K562 (cell line): ENCODE data around the gene MAP2K7. TPM values are rescaled to one million over a fixed set of nuclear protein-coding genes. Genes with fewer than 3 reads are reported as not detected.

Experiments used
- ATF3 ChIP-seq, 2 experiments: fragments of 450-650 bp in 1 of 2; sonication (generic) in 1 of 2; formaldehyde crosslinking in 1 of 2; IDR thresholded peaks in 1 of 2; conservative IDR thresholded peaks in 1 of 2; 2 replicates each; pipeline versions ENCODE4 v1.6.1 to v1.8.1; 2016 to 2023; ENCODE audit warnings: mild to moderate bottlenecking in 2 of 2, moderate library complexity in 2 of 2, inconsistent platforms in 1 of 2, missing genetic modification reagents in 1 of 2
- E2F1 ChIP-seq: sonication (generic); formaldehyde crosslinking; IDR thresholded peaks from 2 replicates; pipeline ENCODE4 v1.8.1; 2023; ENCODE audit warnings: mild to moderate bottlenecking, missing genetic modification reagents, moderate library complexity
- ETS1 ChIP-seq: conservative IDR thresholded peaks from 2 replicates; pipeline ENCODE4 v1.6.1; 2011; ENCODE audit warnings: low read depth, mild to moderate bottlenecking, low read length; ENCODE audit not compliant: control insufficient read depth
- FOXA1 ChIP-seq: fragments of 450-650 bp; IDR thresholded peaks from 2 replicates; pipeline ENCODE4 v1.6.1; 2016; ENCODE audit warnings: mild to moderate bottlenecking, borderline replicate concordance
- FOXO4 ChIP-seq: fragments of 450-650 bp; formaldehyde crosslinking; IDR thresholded peaks from 2 replicates; pipeline ENCODE4 v1.4.0; 2020; ENCODE audit warnings: mild to moderate bottlenecking, moderate library complexity
- MCM5 ChIP-seq: fragments of 450-650 bp; IDR thresholded peaks from 2 replicates; pipeline ENCODE4 v1.6.1; 2016; ENCODE audit warnings: low read depth
- SAP30 ChIP-seq: fragments of 200-600 bp; sonication (generic); IDR thresholded peaks from 2 replicates; pipeline ENCODE4 v1.6.1; 2012; ENCODE audit warnings: borderline replicate concordance, low read depth, mild to moderate bottlenecking, moderate library complexity, low read length, control low read depth, inconsistent platforms; ENCODE audit not compliant: insufficient read depth, poor library complexity, severe bottlenecking
- TFAM ChIP-seq: fragments of 250-450 bp; sonication (Bioruptor Pico); conservative IDR thresholded peaks from 2 replicates; pipeline ENCODE4 v1.5.0; 2021; ENCODE audit warnings: mild to moderate bottlenecking, moderate library complexity
- TFAP4 ChIP-seq: sonication (generic); formaldehyde crosslinking; IDR thresholded peaks from 2 replicates; pipeline ENCODE4 v1.8.0; 2022; ENCODE audit warnings: missing genetic modification reagents, mild to moderate bottlenecking, moderate library complexity, borderline replicate concordance
- U2AF2 ChIP-seq: fragments of 200-400 bp; formaldehyde crosslinking; optimal IDR thresholded peaks from 2 replicates; pipeline ENCODE3; 2017; ENCODE audit warnings: low read depth, mild to moderate bottlenecking, low read length
- XRCC4 ChIP-seq: IDR thresholded peaks from one replicate; pipeline ENCODE4 v1.6.1; 2011; ENCODE audit not compliant: insufficient read depth, insufficient read length; ENCODE audit errors: extremely low read depth
- ZFP91 ChIP-seq: sonication (generic); formaldehyde crosslinking; IDR thresholded peaks from 2 replicates; pipeline ENCODE4 v1.8.0; 2022; ENCODE audit warnings: mild to moderate bottlenecking, missing genetic modification reagents
- ZNF696 ChIP-seq: fragments of 250-450 bp; sonication (Bioruptor Pico); conservative IDR thresholded peaks from 2 replicates; pipeline ENCODE4 v1.4.0; 2020; ENCODE audit warnings: mild to moderate bottlenecking, moderate library complexity
- ZNF77 ChIP-seq: fragments of 250-450 bp; sonication (Bioruptor Pico); IDR thresholded peaks from 2 replicates; pipeline ENCODE4 v1.5.0; 2020
- polyA plus RNA-seq, 8 experiments: library from polyadenylated mRNA; depleted of rRNA in 4 of 8; stranded (reverse) in 5 of 8; unstranded in 3 of 8; fragments of >200 nt; fragmentation: Nextera tagmentation in 2 of 8; fragmentation: Illumina TruSeq in 1 of 8; extraction: Ambion mirVana in 2 of 8; extraction: Trizol in 1 of 8; gene quantifications; 2 replicates each; pipeline versions ENCODE4 v1.2.1 to v1.2.3, GENCODE V29; 2011 to 2014; ENCODE audit warnings: inconsistent platforms in 1 of 8, missing spikeins in 1 of 8
- total RNA-seq, 7 experiments: library from RNA; depleted of rRNA in 6 of 7; stranded (reverse); fragments of >200 nt in 6 of 7; fragmentation: Illumina TruSeq in 2 of 7; extraction: Trizol in 2 of 7; gene quantifications; 2 replicates each; pipeline versions ENCODE4 v1.2.1 to v1.2.3, GENCODE V29; 2011 to 2021; ENCODE audit warnings: low replicate concordance in 1 of 7

MAP2K7 gene
- total and polyA plus RNA-seq, 9 of the 15 experiments (the other 6 are each of a cell fraction or from before 2014, with no cell fraction given) = 0.51 to 45.8 (median 14.1) TPM

- no peak; the same call in 1 of the 2 replicates for TF ChIP-seq E2F1 (CRISPR knock-in tag)
- TF ChIP-seq MCM5 = no peak
- TF ChIP-seq U2AF2 = no peak
- no peak for TF ChIP-seq ZNF77 (CRISPR knock-in tag)
- TF ChIP-seq ETS1 = peak; percentile 53; the same call in 1 of the 2 replicates
- TF ChIP-seq ATF3 (IDR thresholded peaks at IDR 0.05) = peak; percentile 100
- TF ChIP-seq ATF3 (CRISPR knock-in tag; conservative IDR thresholded peaks at IDR 0.05) = peak; percentile 99
- no peak for TF ChIP-seq TFAM
- TF ChIP-seq SAP30 = peak; percentile 97
- TF ChIP-seq FOXO4 (CRISPR knock-in tag) = no peak; the same call in 1 of the 2 replicates
- TF ChIP-seq ZFP91 = no peak
- no peak for TF ChIP-seq FOXA1
- TF ChIP-seq ZNF696 (CRISPR knock-in tag) = no peak
- no peak for TF ChIP-seq XRCC4
- peak; percentile 81 for TF ChIP-seq TFAP4 (CRISPR knock-in tag)
Measured at GRCh38 chr19:7943444-7944176, 39.9 kb downstream of the MAP2K7 start, which contains the start of gene TIMM44 (continued).
